Activated CD8-positive, alpha-beta memory T cell treated with anti-CD3 and anti-CD28 coated beads, Interleukin-2, amount 50 U/mL, for 1 hour (primary cell): Measurements from ENCODE around the gene BCL7C.

ENCODE experiments used
- DNase-seq: peaks from one replicate; pipeline ENCODE4 v3.0.0-alpha.2; 2020; ENCODE audit errors: extremely low read depth

The BCL7C gene

DNA sequence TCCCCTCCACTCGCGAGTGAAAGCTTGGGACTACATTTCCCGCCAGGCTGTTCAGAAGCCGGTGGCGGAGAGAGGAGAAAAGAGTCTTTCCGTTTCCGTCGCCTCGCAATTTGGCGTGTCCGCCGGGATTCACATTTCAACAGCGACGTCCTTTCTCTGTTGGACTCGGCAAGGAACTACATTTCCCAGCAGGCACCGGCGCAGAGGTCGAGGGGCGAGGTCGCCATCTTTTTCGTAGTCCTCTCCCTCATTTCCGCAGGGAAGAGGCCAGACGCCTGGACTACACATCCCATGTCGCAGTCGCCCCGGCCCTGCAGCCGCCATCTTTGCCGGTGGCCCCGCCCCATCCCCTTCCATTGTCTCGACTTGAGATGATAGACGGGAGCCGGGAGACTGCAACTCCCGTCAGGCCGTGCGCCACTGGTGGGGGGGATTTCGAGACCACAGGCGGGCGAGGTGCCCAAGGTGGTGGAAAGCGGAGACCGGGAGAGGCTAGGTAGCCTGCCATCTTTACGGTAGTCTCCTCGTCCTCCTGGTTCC, 28.6 kb upstream of the BCL7C start:
- peak; percentile 99 for DNase-seq

DNA sequence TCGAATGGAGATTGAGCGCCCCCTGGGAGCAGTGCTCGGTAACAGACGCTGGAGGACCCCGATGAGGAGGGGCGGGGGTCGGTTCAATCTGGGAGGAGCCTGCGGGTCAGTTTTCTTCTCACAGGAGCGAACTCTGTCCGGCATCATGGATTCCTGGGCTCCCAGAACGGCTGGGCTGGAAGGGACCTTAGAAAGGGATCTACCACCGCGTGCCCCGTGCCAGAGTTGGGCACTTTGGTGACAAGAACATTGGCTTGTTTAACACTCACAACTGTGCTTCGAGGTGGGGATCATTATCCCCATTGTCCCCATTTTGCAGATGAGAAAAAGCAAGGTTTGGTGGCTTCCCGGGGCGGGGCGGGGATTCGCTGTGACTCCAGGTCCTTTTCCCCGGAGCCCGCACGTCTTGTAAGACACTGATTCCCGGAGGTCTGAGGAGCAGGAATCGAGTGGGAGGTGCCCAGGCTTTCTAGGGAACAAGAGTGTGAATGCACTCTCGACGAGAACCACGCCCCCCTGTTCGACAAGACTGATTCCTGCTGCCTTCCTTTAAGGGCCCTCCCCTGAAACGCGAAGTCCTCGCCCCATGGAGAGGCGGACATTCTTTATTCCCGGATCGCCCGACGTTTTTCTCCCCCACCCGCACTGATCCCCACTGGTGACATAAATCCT, 28.0 kb upstream of the BCL7C start:
- DNase-seq = peak; percentile 65

DNA sequence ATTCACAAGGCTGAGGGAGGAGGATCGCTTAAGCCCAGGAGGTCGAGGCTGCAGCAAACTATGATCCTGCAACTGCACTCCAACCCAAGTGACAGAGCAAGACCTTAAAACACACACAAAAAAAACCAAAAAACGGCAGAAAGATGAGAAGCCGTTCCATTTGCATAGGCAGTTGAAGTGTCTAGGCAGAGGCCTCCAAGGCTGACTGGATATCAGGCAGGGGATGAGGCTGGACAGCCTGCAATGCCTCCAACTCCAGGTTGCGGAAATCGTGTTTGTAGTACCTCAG, 27.5 kb upstream of the BCL7C start:
- no peak for DNase-seq

DNA sequence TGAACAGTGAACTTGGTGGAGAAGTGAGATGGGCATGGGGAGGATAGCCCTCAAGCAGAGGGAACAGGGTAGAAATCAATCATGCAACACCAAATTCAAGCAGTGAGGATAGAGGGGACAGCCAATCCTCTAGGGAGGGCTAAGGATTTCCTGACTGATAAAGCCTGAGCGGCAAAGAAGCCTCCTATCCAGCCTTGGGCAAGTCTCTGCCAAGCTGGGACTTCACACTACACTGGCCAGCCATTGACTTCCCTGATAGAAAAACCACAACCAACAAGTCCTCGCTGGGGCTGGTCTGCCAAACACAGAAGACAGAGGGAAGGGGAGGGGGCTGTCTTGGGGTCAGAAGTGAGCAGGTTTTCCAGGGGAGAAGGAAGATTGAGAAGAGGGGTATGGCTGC, 27.0 kb upstream of the BCL7C start:
- DNase-seq = no peak

DNA sequence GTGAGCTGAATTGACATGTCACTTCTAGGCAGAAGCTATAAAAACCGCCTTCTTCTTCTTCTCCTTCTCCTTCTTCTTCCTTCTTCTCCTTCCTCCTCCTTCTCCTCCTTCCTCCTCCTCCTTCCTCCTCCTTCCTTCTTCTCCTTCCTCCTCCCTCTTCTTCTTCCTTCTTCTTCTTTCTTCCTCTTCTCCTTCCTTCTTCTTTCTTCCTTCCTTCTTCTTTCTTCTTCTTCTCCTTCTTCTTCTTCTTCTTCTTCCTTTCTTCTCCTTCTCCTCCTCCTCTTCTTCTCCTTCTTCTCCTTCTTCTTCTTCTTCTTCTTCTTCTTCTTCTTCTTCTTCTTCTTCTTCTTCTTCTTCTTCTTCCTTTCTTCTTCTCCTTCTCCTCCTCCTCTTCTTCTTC, 24.7 kb upstream of the BCL7C start:
- no peak for DNase-seq

DNA sequence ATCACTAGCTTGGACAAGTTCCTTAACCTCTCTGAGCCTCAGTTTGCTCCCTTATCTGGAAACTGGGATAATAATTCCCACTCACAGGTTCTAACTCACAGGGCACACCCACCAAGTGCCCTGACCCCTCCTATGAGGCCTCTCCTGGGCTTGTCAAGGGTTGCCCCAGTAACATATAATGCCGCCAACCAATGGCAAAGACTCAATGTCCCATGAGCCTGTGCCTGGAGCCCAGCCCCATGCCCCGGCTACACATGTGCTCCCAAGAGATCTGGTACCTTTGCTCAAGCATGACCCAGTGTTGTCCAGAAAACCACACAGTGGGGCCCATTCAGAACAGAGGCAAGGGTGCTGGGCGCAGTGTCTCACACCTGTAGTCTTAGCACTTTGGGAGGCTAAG, 21.0 kb upstream of the BCL7C start:
- DNase-seq = no peak

DNA sequence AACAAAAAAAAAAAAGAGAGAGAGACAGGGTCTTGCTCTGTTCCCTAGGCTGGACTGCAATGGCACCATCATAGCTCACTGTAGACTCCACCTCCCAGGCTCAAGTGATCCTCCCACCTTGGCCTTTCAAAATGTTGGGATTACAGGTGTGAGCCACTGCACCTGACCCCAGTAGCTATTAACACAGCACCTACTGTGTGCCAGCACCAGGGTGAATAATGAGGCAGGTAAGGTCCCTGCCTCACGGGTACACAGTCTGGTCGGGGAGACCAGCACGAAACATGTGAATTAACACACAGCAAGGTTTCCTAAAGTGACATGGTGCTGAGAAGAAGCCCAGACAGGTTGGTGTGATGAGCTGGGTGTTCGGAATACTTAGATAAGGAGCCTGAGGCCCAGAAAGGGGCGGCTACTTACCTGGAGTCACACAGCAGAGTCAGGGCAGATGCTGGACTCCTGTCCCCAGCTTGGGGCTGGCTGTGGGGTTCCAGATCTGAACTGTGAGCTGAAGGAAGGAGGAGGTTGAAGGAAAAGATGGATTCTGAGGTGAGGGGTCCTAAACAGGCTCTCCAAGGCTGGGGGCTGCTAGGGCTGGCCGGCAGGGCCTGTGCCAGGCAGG, 19.0 kb upstream of the BCL7C start:
- no peak for DNase-seq

DNA sequence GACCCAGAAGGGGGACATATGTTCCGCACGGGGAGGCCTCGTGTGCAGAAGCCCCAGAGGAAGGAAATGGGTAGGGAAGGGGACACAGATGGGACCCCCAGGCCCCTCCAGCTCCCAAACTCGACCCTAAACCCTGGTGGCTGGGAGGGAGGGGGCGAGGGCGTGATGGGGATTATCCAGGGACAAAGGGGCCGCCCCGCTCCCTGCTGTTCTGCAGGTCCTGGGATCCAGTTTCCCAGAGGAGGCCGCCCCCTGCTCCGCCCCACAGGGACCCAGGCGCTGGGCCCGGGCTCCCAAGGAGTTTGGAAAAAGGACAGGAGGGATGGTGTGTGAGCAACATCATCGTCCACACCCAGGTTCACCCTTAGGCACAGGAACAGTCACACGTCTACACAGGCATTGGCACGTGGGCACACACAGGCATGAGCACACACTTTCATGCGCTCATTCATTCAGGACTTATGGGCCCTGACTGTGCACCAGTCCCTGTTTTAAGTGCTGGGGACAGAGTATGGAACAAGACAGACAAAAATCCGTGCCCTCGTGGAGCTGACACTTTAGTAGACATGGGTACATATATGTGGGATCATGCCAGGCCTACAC, 16.7 kb upstream of the BCL7C start:
- no peak for DNase-seq

DNA sequence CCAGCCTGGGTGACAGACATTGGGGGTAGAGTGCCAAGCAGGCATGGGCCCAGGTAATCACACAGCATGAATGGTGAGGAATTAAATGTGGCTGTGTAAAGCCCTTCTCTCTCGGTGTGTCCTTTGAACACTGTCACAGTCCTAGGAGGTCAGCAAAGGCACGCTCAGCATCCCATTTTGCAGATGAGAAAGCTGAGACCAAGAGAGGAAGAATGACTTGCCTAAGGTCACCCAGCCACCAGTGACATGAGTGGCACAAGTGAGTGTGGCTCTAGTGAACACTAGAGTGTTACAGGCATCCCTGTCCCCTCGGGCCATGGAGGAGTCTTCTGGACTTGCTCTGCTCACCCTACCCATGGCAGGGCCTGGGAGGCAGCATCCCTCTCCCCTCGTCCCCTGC, 13.2 kb upstream of the BCL7C start:
- no peak for DNase-seq

DNA sequence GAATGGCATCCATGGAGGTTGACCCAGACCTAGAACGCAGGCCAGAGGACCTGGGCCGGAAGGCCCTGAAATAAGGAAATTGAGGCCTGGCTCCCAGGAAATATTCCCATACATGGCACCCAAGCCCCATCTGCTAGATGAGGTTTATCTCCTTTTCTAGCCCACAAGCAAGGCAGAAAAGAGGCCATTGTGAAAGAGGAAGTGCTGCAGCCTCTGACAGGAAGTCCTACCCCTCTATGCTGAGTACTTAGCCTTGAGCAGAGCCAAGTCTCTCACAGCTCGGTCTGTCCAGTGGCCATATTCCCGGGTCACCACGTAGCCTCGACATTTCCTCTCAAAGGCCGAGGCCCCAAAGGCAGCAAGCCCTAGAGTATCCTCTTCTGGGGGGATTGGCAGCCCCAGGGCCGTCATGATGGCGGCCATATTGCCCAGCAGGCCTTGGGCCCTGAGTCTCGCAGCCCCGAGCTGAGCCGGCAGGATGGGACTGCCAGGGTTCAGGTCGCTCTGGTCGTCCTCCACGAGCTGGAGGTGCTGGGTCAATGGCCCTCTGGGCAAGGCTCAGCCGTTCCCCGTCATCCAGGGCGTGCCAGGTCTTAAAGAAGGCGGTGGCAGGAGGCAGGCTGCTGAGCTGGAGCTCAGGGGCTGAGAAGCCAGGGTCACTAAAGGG, 10.4 kb upstream of the BCL7C start:
- DNase-seq = no peak

DNA sequence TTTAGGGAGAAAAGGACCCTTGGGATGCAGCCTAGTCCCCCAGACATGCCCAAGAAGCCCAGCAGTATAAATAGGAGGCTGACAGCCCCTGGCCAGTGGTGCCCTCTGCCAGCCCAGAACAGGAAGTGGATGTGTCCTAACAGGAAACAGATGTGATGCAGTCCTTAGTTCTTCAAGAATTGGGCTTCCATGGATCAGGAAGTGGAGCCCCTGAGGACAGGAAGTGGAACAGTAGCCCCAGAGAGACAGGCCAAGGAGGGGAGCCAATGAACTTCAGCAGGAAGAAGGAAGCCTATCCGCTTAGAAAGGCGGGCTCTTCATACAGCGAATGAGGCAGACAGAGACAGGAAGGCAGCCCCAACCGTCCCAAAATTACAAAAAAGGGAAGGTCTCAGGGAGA, 9.7 kb upstream of the BCL7C start:
- no peak for DNase-seq

DNA sequence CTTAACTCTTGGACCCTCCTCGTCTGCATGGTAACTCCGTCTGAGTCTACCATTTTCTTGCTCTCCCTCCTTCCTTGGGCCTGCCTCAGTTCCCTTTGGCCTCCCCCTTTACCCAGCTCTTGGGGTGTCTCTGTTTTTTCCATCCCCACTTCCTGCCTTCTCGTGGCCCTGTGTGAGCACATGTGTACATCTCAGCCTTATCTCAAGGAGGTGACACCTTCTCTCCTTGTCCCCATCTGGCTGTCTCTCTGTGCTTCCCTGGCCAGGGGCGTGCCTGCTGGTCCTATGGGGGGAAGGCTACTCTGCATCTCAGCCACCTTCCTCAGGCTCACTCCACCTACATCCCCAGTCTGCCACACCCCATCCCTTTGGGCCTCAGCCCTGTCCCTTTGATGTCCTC, 9.1 kb upstream of the BCL7C start:
- DNase-seq = no peak

DNA sequence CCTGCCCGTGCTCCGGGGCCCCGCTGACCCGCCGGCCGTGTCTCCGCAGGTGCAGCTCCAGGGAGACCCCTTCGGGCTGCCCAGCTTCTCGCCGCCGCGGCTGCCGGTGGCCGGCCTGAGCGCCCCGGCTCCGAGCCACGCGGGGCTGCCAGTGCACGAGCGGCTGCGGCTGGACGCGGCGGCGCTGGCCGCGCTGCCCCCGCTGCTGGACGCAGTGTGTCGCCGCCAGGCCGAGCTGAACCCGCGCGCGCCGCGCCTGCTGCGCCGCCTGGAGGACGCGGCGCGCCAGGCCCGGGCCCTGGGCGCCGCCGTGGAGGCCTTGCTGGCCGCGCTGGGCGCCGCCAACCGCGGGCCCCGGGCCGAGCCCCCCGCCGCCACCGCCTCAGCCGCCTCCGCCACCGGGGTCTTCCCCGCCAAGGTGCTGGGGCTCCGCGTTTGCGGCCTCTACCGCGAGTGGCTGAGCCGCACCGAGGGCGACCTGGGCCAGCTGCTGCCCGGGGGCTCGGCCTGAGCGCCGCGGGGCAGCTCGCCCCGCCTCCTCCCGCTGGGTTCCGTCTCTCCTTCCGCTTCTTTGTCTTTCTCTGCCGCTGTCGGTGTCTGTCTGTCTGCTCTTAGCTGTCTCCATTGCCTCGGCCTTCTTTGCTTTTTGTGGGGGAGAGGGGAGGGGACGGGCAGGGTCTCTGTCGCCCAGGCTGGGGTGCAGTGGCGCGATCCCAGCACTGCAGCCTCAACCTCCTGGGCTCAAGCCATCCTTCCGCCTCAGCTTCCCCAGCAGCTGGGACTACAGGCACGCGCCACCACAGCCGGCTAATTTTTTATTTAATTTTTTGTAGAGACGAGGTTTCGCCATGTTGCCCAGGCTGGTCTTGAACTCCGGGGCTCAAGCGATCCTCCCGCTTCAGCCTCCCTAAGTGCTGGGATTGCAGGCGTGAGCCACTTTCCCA, 8.4 kb upstream of the BCL7C start:
- no peak for DNase-seq

DNA sequence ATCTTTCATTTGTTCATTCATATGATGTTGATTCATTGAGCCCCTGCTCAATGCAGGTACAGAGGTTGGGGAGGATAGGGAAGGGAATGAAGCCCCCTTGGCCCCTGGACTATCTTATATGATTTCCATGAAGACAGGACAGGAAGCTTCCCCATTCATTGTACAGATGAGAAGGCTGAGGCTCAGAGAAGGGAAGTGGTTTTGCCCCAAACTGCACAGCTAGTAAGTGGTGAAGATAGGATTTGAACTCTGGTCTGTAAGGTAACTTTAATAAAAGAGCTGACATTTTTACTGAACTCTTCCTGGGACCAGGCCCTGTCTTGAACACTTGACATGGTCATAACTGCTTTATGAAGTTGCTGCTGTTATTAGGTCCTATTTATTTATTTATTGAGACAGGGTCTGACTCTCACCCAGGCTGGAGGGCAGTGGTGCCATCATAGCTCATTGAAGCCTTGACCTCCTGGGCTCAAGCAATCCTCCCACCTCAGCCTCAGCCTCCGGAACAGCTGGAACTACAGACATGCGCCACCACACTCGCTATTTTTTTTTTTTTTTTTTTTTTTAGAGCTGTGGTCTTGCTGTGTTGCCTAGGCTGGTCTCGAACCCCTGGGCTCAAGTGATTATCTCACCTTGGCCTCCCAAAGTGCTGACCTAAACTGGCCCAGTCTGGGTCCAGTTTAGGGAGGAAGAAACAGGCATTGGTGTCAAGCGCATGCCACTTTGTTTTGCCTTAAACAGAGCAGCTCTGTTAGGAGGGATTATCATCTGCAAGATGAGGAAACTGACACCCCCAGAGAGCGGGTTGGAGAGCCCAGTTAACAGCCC, 7.5 kb upstream of the BCL7C start:
- DNase-seq = no peak

DNA sequence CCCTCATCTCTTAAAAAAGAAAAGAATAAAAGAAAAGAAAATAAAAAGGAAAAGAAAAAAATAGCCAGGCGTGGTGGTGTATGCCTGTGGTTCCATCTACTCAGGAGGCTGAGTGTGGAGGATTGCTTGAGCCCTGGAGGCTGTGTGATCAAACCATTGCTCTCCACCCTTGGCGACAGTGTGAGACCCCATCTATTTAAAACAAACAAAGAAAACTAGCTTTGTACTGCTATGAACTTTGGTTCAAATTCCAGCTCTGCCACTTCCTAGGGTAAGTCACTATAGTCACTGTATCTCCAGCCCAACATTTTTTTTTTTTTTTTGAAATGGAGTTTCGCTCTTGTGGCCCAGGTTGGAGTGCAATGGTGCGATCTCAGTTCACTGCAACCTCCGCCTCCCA, 6.7 kb upstream of the BCL7C start:
- no peak for DNase-seq

DNA sequence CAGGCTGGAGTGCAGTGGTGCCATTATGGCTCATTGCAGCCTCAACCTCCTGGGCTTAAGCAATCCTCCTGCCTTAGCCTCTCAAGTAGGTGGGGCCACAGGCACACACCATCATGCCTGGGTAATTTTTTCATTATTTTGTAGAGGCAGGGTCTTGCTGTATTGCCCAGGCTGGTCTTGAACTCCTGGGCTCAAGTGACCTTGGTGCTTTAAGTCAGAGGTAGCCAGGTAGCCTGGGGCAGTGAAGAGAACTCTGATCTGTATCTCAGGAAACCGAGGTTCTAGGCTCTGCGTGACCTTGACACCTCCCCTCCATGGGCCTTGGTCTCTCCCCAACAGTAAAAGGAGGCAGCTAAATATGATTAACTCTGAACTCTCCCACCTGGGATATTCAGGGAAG, 5.9 kb upstream of the BCL7C start:
- DNase-seq = no peak

DNA sequence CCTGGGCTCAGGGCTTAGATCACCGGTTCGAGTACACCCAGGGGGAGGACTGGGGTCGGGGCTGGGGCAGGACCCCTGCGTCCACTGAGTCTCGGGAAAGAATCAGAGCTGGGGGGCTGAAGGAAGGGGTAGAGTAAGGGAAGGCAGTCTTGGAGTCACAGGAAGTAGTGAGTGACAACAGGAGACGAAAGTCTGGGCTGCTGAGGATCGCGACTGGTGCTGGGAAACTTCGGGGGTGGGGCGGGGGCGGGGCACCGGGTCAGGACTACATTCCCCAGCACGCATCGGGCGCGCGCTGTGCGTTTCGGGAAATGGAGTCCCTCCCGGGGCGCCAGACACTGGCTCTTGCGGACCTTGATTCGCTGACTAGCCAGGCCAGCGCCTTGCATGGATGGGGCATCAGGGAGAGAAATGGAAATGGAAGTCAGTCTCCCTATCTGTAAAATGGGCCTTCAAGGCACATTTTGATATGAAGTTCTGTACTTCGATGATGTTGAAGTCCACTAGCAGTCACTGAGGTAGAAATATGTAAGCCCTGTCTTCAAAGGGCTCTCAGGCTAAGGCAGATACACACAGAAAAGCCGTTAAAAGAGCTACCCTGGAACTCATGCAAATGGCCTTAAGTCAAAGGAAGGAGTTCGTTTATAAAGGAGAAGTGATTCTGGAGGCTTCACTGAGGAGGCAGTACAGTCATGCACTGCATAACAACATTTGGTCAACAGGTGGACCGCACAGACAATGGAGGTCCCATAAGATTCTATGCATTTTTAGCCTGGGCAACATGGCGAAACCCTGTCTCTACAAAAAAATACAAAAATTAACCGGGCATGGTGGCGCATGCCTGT, 3.2 kb upstream of the BCL7C start:
- DNase-seq = no peak

DNA sequence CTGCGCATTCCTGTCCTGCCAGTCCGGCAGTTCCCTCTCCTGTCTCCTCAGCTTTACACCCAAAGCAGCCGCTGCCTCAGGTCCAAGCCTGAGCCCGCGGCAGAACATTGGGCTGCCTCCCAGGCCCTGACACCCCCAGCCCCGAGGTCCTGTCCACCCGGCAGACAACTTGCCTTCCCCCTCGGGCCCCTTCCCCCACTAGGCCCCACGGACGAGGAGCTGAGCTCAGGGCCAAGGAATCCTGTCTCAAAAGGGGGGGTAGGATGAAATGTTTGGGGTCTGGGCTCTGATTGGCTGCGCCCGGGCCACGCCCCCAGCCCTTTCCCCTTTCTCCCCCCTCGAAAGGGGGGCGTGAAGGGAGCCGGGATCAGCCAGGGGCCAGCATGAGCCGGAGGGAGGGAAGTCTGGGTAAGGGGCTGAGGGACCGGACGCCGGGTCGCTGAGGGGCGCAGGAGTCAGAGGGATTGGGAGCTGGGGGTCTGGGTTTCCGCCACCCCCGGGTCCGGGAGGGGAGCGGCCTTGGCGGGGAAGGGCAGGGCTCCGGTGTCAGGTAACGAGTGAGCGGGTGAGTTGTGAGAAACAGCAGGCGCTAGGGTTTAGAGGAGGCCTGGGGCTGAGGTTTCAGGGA, 2.5 kb upstream of the BCL7C start, which contains the start of gene CTF1:
CTF1 (plus strand) TSS at position 354 of the 628 bp plus-strand sequence; CDS start at position 384, 30 bp downstream.
- DNase-seq = no peak

DNA sequence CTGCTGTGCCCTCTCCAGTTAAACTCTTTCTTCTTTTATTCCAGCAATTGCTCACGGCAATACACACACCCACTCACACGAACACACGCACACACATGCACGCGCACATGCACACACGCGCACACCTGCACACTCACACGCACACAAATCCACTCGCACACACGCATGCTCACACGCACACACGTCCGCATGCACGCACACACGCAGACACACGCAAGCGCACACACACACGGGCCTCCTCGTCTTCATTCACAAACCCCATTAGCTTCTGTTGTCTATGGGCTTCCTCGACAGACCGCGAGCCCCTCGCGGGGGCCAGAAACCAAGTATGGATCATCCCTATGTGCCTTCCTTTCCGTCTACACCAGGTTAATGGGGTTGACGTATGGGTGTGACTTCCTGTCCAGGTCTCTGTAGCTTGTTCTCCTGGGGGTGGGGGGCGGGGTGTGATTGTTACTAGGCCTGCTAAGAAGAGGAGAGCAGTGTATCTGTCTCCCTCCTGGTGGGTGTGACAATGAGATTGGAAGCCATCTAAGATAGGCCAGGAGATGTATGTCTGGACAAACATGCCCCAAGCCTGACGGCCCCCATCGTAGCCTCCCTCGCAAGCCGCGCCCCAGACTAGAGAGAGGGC, 1.9 kb upstream of the BCL7C start:
- DNase-seq = no peak
